Activated CD8-positive, alpha-beta T cell treated with anti-CD3 and anti-CD28 coated beads for 36 hours (primary cell): ENCODE results near the gene NIN. TPM values are rescaled to one million over a fixed set of nuclear protein-coding genes. Genes with fewer than 3 reads are reported as not detected.

Source experiments
- ATAC-seq: fragments of 200-7000 bp; cut with Tn5 transposase; one replicate; pipeline ENCODE4 v1.10.0; 2021; ENCODE audit warnings: mild to moderate bottlenecking, moderate library complexity
- CTCF ChIA-PET: fragments of 350-600 bp; sonication (Branson Sonifier 250); formaldehyde crosslinking; loops from one replicate; lab custom pipeline; 2021; ENCODE audit warnings: antibody characterized with exemption; lab: Charles Lee
- POLR2A ChIA-PET: fragments of 350-600 bp; sonication (Branson Sonifier 250); formaldehyde crosslinking; loops from one replicate; lab custom pipeline; 2021; ENCODE audit warnings: antibody characterized with exemption; lab: Charles Lee
- DNase-seq: peaks from one replicate; pipeline ENCODE4 v3.0.0-alpha.2; 2020
- H3K27ac Mint-ChIP-seq: one replicate; pipeline ENCODE4 v1.8.0; 2021; ENCODE audit warnings: mild to moderate bottlenecking, mixed read lengths
- H3K27me3 Mint-ChIP-seq: one replicate; pipeline ENCODE4 v1.8.0; 2021; ENCODE audit warnings: mixed read lengths
- H3K36me3 Mint-ChIP-seq: one replicate; pipeline ENCODE4 v1.8.0; 2021; ENCODE audit warnings: low read depth, mixed read lengths
- H3K4me1 Mint-ChIP-seq: one replicate; pipeline ENCODE4 v1.8.0; 2021; ENCODE audit warnings: low read depth, mixed read lengths
- H3K4me3 Mint-ChIP-seq: one replicate; pipeline ENCODE4 v1.8.0; 2021; ENCODE audit warnings: mild to moderate bottlenecking, moderate library complexity, mixed read lengths
- H3K9me3 Mint-ChIP-seq: one replicate; pipeline ENCODE4 v1.8.0; 2021; ENCODE audit warnings: mixed read lengths
- intact Hi-C: fragments of 100-400 bp; cut with micrococcal nuclease; formaldehyde crosslinking; loops from one replicate; pipeline ENCODE4 v1.10.0; 2022
- total RNA-seq, 2 experiments: library from RNA; stranded (reverse); gene quantifications; one replicate each; pipeline ENCODE4 v1.2.3, GENCODE V29; 2021
- TF ChIP-seq, protein P1 (sequence below): fragments of 200-600 bp; IDR thresholded peaks from one replicate; pipeline ENCODE4 v1.8.0; 2022; ENCODE audit warnings: antibody characterized with exemption, mild to moderate bottlenecking

NIN gene
- total RNA-seq, 2 experiments from 2014 or later = 71.9 to 72.8 TPM

DNA sequence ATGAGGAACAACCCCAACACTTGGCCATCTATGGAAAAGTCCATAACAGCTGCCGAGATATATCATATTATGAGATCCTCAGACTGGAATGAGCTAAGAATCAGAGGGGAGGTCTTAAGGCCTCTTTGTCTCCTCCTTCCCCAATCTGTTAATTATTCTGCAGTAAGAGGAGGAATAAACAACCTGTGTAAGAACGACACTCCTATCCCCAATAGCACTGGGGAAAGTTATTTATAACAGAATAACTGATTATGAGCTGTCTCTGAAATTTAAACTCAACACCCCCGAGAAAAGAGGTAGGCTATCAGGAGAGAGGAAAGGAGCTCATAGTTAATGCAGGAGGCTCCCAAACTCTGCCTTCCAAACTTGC is 68.0 kb downstream of the NIN start:
- ChIA-PET POLR2A (interaction anchor here (0.7 to 2.8 kb wide), 6 partner anchors 9 to 95 kb away, joined by 3 to 11 read pairs (median 6); partner anchors contain the start of gene SAV1), CTCF (interaction anchor here (1.2 to 11.8 kb wide), 13 partner anchors 11 to 222 kb away, joined by 4 to 208 read pairs (median 6); no protein-coding TSS in a partner anchor)
- intact Hi-C loops = loop anchor here (10.0 kb wide), 1 partner anchor 88 kb away; no protein-coding TSS in a partner anchor
- Mint-ChIP-seq H3K27ac (peak overlapping the region; percentile 88), H3K4me1 (peaks cover 45% of the 10 kb centered on the region), H3K36me3 (peaks cover 60% of the 10 kb centered on the region), H3K4me3 (no peak overlapping the region), H3K27me3 (no peaks in the 10 kb centered on the region), H3K9me3 (no peaks in the 10 kb centered on the region)
- no peak for DNase-seq
- TF ChIP-seq, protein P1, sequence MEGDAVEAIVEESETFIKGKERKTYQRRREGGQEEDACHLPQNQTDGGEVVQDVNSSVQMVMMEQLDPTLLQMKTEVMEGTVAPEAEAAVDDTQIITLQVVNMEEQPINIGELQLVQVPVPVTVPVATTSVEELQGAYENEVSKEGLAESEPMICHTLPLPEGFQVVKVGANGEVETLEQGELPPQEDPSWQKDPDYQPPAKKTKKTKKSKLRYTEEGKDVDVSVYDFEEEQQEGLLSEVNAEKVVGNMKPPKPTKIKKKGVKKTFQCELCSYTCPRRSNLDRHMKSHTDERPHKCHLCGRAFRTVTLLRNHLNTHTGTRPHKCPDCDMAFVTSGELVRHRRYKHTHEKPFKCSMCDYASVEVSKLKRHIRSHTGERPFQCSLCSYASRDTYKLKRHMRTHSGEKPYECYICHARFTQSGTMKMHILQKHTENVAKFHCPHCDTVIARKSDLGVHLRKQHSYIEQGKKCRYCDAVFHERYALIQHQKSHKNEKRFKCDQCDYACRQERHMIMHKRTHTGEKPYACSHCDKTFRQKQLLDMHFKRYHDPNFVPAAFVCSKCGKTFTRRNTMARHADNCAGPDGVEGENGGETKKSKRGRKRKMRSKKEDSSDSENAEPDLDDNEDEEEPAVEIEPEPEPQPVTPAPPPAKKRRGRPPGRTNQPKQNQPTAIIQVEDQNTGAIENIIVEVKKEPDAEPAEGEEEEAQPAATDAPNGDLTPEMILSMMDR = no peak
- ATAC-seq = no peak

DNA sequence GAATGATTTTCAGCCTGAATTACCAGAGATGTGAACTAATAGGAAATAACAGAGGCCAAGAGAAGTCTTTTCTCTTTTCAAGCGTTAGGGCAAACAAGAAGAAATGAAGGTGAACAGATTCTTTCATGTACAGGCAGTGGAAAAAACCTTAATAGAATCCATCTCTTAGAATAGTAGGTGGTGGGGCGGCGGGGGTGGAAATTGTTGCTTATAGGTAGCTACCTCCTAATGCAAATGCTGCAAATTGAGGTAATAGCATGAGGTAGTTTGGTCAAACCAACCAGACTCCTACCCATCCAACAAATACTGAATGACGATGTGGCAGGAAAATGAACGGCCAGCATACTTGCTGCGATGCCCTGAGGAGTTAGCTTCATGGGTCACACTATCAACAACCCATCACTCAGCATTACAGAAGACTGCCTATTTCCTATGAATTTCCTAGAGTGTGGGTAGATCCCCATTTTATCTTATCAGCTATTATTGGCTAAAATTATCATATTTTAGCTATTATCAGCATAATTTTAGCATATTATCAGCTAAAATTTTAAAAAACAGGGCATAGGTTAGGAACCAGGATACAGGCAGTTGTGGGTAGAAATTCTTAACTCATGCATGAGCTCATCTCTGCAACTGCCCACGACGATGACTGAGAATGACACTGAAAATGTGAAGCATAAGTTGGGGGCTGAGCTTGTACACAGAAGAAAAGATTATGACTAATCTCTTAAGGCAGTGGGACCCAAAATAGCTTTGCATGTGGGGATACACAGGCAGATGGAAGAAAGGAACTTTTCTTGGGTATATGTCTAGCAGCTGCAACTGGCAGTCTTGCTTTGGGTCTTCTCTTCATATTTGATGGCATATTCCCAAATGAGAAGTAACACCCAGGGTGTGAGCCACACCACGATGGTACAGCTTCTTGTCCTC is 68.7 kb downstream of the NIN start:
- H3K36me3 Mint-ChIP-seq = peaks cover 59% of the 10 kb centered on the region
- peak; percentile 83 for DNase-seq

DNA sequence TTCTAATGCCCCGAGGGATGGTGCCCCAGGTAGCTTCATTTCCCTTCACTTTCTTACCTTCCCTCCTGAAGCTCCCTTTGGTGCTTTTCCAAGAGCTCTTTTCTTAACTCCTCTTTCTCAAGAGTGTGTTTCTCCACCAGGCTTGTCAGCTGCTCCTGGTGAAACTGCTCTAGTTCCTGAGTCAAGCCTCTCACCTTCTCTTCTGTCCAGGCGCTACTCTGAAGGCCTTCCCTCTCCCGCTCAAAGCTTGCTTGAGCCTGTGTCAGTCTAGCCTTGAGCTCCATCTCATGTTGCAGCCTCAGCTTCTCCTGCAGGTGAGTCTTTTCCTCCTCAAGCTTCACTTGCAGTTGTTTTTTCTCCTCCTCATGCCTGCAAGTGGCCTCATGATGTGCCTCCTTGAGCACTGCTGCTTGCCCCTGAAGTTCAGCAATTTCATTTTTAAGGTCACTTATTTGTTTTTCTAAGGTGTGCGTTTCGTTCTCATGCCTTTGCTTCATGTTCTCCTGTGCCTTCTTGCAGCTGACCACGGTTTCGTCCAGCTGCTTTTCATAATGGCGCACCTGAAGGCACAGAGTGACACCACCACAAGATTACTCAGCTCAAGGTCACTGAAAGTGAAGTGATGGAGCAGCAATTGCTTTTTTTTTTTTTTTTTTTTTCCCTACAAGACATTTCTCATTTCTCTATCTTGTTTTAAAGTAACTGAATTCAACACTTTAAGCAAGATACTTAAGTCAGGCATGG is 71.0 kb downstream of the NIN start:
- ATAC-seq (no peak), DNase-seq (no peak)
- CTCF ChIA-PET = interaction anchor here (1.2 to 11.8 kb wide), 2 partner anchors 14 to 20 kb away, joined by 3 to 208 read pairs; no protein-coding TSS in a partner anchor
- no peaks in the 10 kb centered on the region for H3K27me3 Mint-ChIP-seq
- no peak overlapping the region for H3K27ac Mint-ChIP-seq
- H3K9me3 Mint-ChIP-seq = no peaks in the 10 kb centered on the region
- peaks cover 39% of the 10 kb centered on the region for H3K4me1 Mint-ChIP-seq
- POLR2A ChIA-PET = interaction anchor here (1.2 kb wide), 1 partner anchor 32 kb away, joined by 3 read pairs; no protein-coding TSS in a partner anchor
- H3K4me3 Mint-ChIP-seq = no peak overlapping the region
- H3K36me3 Mint-ChIP-seq = peaks cover 50% of the 10 kb centered on the region
- TF ChIP-seq, protein P1 = no peak
- intact Hi-C loops = loop anchor here (10.0 kb wide), 1 partner anchor 85 kb away; no protein-coding TSS in a partner anchor

More for the DNA sequence above, 68.7 kb downstream of the NIN start:
- no peak overlapping the region for H3K4me3 Mint-ChIP-seq
- H3K27ac Mint-ChIP-seq = peak overlapping the region; percentile 88
- H3K9me3 Mint-ChIP-seq = no peaks in the 10 kb centered on the region
- ChIA-PET POLR2A (interaction anchor here (0.7 to 2.8 kb wide), 8 partner anchors 14 to 1163 kb away, joined by 3 to 11 read pairs (median 4); partner anchors contain the start of genes LRR1 and SAV1), CTCF (interaction anchor here (0.6 to 11.8 kb wide), 13 partner anchors 11 to 221 kb away, joined by 3 to 208 read pairs (median 6); no protein-coding TSS in a partner anchor)
- H3K27me3 Mint-ChIP-seq = no peaks in the 10 kb centered on the region
- intact Hi-C loops = loop anchor here (10.0 kb wide), 1 partner anchor 87 kb away; no protein-coding TSS in a partner anchor
- TF ChIP-seq, protein P1 = no peak
- H3K4me1 Mint-ChIP-seq = peaks cover 44% of the 10 kb centered on the region
- peak; percentile 99 for ATAC-seq

DNA sequence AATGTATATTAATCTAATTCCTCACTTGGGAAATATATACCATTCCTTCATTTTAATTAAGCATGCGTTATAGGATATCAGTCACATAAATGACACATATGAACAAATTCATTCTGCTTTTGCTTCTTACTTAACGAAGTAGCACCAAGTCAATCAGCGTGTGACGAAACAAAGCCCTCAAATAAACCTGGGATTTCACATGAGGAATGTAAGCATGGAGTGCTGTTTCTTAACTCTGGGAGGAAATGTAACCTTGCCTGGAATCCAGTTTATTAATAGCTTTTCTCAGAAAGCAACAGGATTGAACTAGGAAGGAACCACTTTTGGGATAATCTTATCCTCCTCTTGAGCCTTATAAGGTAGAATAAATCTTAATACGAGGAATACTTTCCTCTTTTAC is 72.0 kb downstream of the NIN start:
- Mint-ChIP-seq H3K27ac (no peak overlapping the region), H3K4me3 (no peak overlapping the region), H3K27me3 (no peaks in the 10 kb centered on the region), H3K36me3 (peaks cover 44% of the 10 kb centered on the region), H3K4me1 (peaks cover 32% of the 10 kb centered on the region), H3K9me3 (no peaks in the 10 kb centered on the region)
- DNase-seq (no peak), ATAC-seq (no peak)
- ChIA-PET POLR2A (no interaction called here), CTCF (interaction anchor here (0.7 to 11.8 kb wide), 2 partner anchors 15 to 85 kb away, joined by 3 to 208 read pairs; no protein-coding TSS in a partner anchor)
- intact Hi-C loops = no loop called here
- TF ChIP-seq, protein P1 = no peak
